Type B pancreatic cell (in vitro differentiated cells): ENCODE results near the gene PROK2. TPM values are rescaled to one million over a fixed set of nuclear protein-coding genes. Genes with fewer than 3 reads are reported as not detected.

Source experiments
- DNase-seq: peaks from one replicate; pipeline ENCODE4 v3.0.0; 2021; ENCODE audit warnings: mixed read lengths; ENCODE audit not compliant: unreplicated experiment; ENCODE audit errors: extremely low spot score
- H3K27ac Mint-ChIP-seq: 2 replicates; pipeline ENCODE4 v1.8.0; 2021; ENCODE audit warnings: mild to moderate bottlenecking, mixed read lengths
- H3K27me3 Mint-ChIP-seq: 2 replicates; pipeline ENCODE4 v1.8.0; 2021; ENCODE audit warnings: mixed read lengths
- H3K36me3 Mint-ChIP-seq: 2 replicates; pipeline ENCODE4 v1.8.0; 2021; ENCODE audit warnings: mixed read lengths
- H3K4me1 Mint-ChIP-seq: one replicate; pipeline ENCODE4 v1.8.0; 2021; ENCODE audit warnings: mixed read lengths; ENCODE audit not compliant: unreplicated experiment
- H3K4me3 Mint-ChIP-seq: 2 replicates; pipeline ENCODE4 v1.8.0; 2021; ENCODE audit warnings: mild to moderate bottlenecking, mixed read lengths
- H3K9me3 Mint-ChIP-seq: 2 replicates; pipeline ENCODE4 v1.8.0; 2021; ENCODE audit warnings: mixed read lengths
- CTCF ChIP-seq: fragments of 200-600 bp; sonication (generic); conservative IDR thresholded peaks from 2 replicates; pipeline ENCODE4 v1.5.0; 2021; ENCODE audit warnings: antibody characterized with exemption, mild to moderate bottlenecking
- total RNA-seq: library from RNA; stranded (reverse); gene quantifications from 2 replicates; pipeline ENCODE4 v1.2.1, GENCODE V29; 2021; ENCODE audit warnings: low replicate concordance

Gene PROK2
- total RNA-seq, 1 donor from 2014 or later = not detected

- TF ChIP-seq CTCF = no peak
- peaks cover 3% of the 10 kb centered on the region for H3K36me3 Mint-ChIP-seq
- peaks cover 40% of the 10 kb centered on the region for H3K27me3 Mint-ChIP-seq
- no peak for DNase-seq
- H3K9me3 Mint-ChIP-seq = no peaks in the 10 kb centered on the region
- peak overlapping the region; percentile 85 for H3K27ac Mint-ChIP-seq
- H3K4me3 Mint-ChIP-seq = peak overlapping the region; percentile 85
- H3K4me1 Mint-ChIP-seq = peaks cover 24% of the 10 kb centered on the region
Measured at GRCh38 chr3:71726146-71726545, 58.8 kb downstream of the PROK2 start.

- DNase-seq = no peak
- peaks cover 45% of the 10 kb centered on the region for H3K27me3 Mint-ChIP-seq
- H3K4me3 Mint-ChIP-seq = peak within 1 kb of the TSS; percentile 90
- H3K4me1 Mint-ChIP-seq = peaks cover 24% of the 10 kb centered on the region
- TF ChIP-seq CTCF = no peak
- no peaks in the 10 kb centered on the region for H3K9me3 Mint-ChIP-seq
- H3K27ac Mint-ChIP-seq = peak within 1 kb of the TSS; percentile 85
- peaks cover 9% of the 10 kb centered on the region for H3K36me3 Mint-ChIP-seq
Measured at GRCh38 chr3:71725271-71725991, 59.5 kb downstream of the PROK2 start, which contains the start of gene EIF4E3. TSS of gene EIF4E3 (minus strand) at chr3:71725402. CDS start at chr3:71725367, 35 bp downstream.

GRCh38 chr3:71724584-71725270, 60.2 kb downstream of the PROK2 start:
- Mint-ChIP-seq H3K4me1 (peaks cover 19% of the 10 kb centered on the region), H3K4me3 (peak overlapping the region; percentile 90), H3K9me3 (no peaks in the 10 kb centered on the region), H3K27me3 (peaks cover 45% of the 10 kb centered on the region), H3K36me3 (peaks cover 9% of the 10 kb centered on the region), H3K27ac (peak overlapping the region; percentile 57)
- peak; percentile 72 for DNase-seq
- TF ChIP-seq CTCF = no peak

GRCh38 chr3:71724171-71724453, 60.8 kb downstream of the PROK2 start:
- Mint-ChIP-seq H3K27ac (peak overlapping the region; percentile 57), H3K36me3 (peaks cover 14% of the 10 kb centered on the region), H3K4me1 (peaks cover 15% of the 10 kb centered on the region), H3K27me3 (peaks cover 45% of the 10 kb centered on the region), H3K4me3 (peak overlapping the region; percentile 90), H3K9me3 (no peaks in the 10 kb centered on the region)
- TF ChIP-seq CTCF = no peak
- DNase-seq = no peak

GRCh38 chr3:71723452-71724170, 61.3 kb downstream of the PROK2 start:
- H3K27me3 Mint-ChIP-seq = peaks cover 45% of the 10 kb centered on the region

More at GRCh38 chr3:71723452-71724170, 61.3 kb downstream of the PROK2 start:
- no peak for DNase-seq
- peaks cover 15% of the 10 kb centered on the region for H3K4me1 Mint-ChIP-seq
- H3K9me3 Mint-ChIP-seq = no peaks in the 10 kb centered on the region
- peak overlapping the region; percentile 90 for H3K4me3 Mint-ChIP-seq
- peak overlapping the region; percentile 57 for H3K27ac Mint-ChIP-seq
- peaks cover 15% of the 10 kb centered on the region for H3K36me3 Mint-ChIP-seq
- TF ChIP-seq CTCF = no peak
